HepG2 (cell line): ENCODE measurements around the gene THSD4. TPM values are rescaled to one million over a fixed set of nuclear protein-coding genes. Genes with fewer than 3 reads are reported as not detected.
"Not testable (repeated sequence)": the region's sequence is repeated elsewhere in the genome, so short reads cannot be mapped to it uniquely, and the experiment has no call there.

ENCODE experiments used
- ATAC-seq: fragments of 200-7000 bp; cut with Tn5 transposase; 3 replicates; pipeline ENCODE4 v1.9.1; 2020; ENCODE audit warnings: mild to moderate bottlenecking, moderate library complexity
- BruUV-seq: library from RNA; stranded (reverse); fragments of 400-500 nt; replicated peaks from 2 replicates; lab custom pipeline; 2021; lab: Mats Ljungman, UMichigan
- CTCF ChIA-PET: fragments of 300-600 bp; formaldehyde crosslinking; extraction: SDS; loops from one replicate; lab custom pipeline; 2021; ENCODE audit warnings: low total read pairs, inconsistent platforms, low intra/inter-chr PET ratio; lab: Yijun Ruan, JAX
- POLR2A ChIA-PET: fragments of 350-600 bp; sonication (Branson Sonifier 250); formaldehyde crosslinking; loops from one replicate; lab custom pipeline; 2020; ENCODE audit warnings: antibody characterized with exemption, inconsistent platforms; lab: Yijun Ruan, JAX
- DNase-seq: peaks from one replicate; pipeline ENCODE4 v3.0.0-alpha.2; 2015; ENCODE audit warnings: low spot score
- FAIRE-seq: peaks from 3 replicates; lab custom pipeline; 2011; peaks lifted over from hg19 to GRCh38; lab: Jason Lieb, UNC
- H2AFZ ChIP-seq: one replicate; pipeline ENCODE4 v1.6.1; 2011; ENCODE audit warnings: low read length, inconsistent platforms
- H3K27ac ChIP-seq: fragments of 300-600 bp; 3 replicates; pipeline ENCODE4 v1.8.0; 2011; ENCODE audit warnings: mixed run types, mild to moderate bottlenecking, mixed read lengths, low read length, inconsistent platforms; ENCODE audit not compliant: insufficient read depth; ENCODE audit errors: extremely low read length
- H3K27me3 ChIP-seq, 2 experiments: fragments of 200-600 bp in 1 of 2; 2 replicates in 1 of 2; 3 replicates in 1 of 2; pipeline versions ENCODE4 v1.6.0 to v1.8.0; 2011; ENCODE audit warnings: low read length in 2 of 2, mild to moderate bottlenecking in 2 of 2, moderate library complexity in 2 of 2, inconsistent platforms in 1 of 2; ENCODE audit not compliant: insufficient read depth in 2 of 2, control insufficient read depth in 1 of 2
- H3K36me3 ChIP-seq, 2 experiments: fragments of 200-600 bp in 1 of 2; replicated peaks in 1 of 2; 2 replicates in 1 of 2; 3 replicates in 1 of 2; pipeline versions ENCODE4 v1.5.1 to v1.8.0; 2011; ENCODE audit warnings: low read length in 2 of 2, inconsistent platforms in 1 of 2; ENCODE audit not compliant: insufficient read depth in 2 of 2, control insufficient read depth in 1 of 2
- H3K4me1 ChIP-seq: 2 replicates; pipeline ENCODE4 v1.5.1; 2012; ENCODE audit warnings: low read length, inconsistent platforms; ENCODE audit not compliant: insufficient read depth
- H3K4me2 ChIP-seq: 2 replicates; pipeline ENCODE4 v1.6.0; 2011; ENCODE audit warnings: low read depth, low read length, inconsistent platforms
- H3K4me3 ChIP-seq, 3 experiments: fragments of 200-600 bp in 1 of 3; sonication (generic), shearing (Covaris generic) in 1 of 3; replicated peaks in 1 of 3; 2 replicates each; pipeline ENCODE4 v1.5.1; 2011 to 2016; ENCODE audit warnings: low read length in 3 of 3, inconsistent platforms in 2 of 3, low read depth in 2 of 3, mild to moderate bottlenecking in 2 of 3, control low read depth in 1 of 3, mixed read lengths in 1 of 3; ENCODE audit not compliant: insufficient read depth in 1 of 3
- H3K79me2 ChIP-seq: one replicate; pipeline ENCODE4 v1.6.1; 2011; ENCODE audit warnings: low read length, inconsistent platforms; ENCODE audit not compliant: insufficient read depth
- H3K9ac ChIP-seq: 2 replicates; pipeline ENCODE4 v1.6.0; 2011; ENCODE audit warnings: mild to moderate bottlenecking, low read depth, low read length, inconsistent platforms; ENCODE audit not compliant: insufficient read depth
- H3K9me3 ChIP-seq: 2 replicates; pipeline ENCODE4 v1.5.1; 2012; ENCODE audit warnings: mild to moderate bottlenecking, low read length
- H4K20me1 ChIP-seq: 2 replicates; pipeline ENCODE4 v1.6.0; 2011; ENCODE audit warnings: inconsistent platforms, mild to moderate bottlenecking, low read length, moderate library complexity; ENCODE audit not compliant: insufficient read depth
- BHLHE40 ChIP-seq: IDR thresholded peaks from 2 replicates; pipeline ENCODE4 v1.6.1; 2011; ENCODE audit warnings: low read length, improper control_type of control experiment
- ETV6 ChIP-seq: sonication (generic); formaldehyde crosslinking; conservative IDR thresholded peaks from 2 replicates; pipeline ENCODE4 v1.4.0; 2020; ENCODE audit warnings: missing genetic modification reagents
- HHEX ChIP-seq: IDR thresholded peaks from 2 replicates; pipeline ENCODE4 v1.6.1; 2016; ENCODE audit warnings: control low read depth
- KMT2B ChIP-seq: IDR thresholded peaks from 2 replicates; pipeline ENCODE4 v1.6.1; 2016; ENCODE audit warnings: missing genetic modification reagents, missing compliant biosample characterization
- POGZ ChIP-seq: sonication (generic); formaldehyde crosslinking; IDR thresholded peaks from 2 replicates; pipeline ENCODE4 v1.4.0; 2020; ENCODE audit warnings: mild to moderate bottlenecking, missing genetic modification reagents
- PRPF4 ChIP-seq: fragments of 200-400 bp; formaldehyde crosslinking; IDR thresholded peaks from 2 replicates; pipeline ENCODE4 v1.6.1; 2016; ENCODE audit warnings: low read length, low read depth; ENCODE audit not compliant: poor library complexity, severe bottlenecking
- RARG ChIP-seq: sonication (generic); formaldehyde crosslinking; IDR thresholded peaks from 2 replicates; pipeline ENCODE4 v1.4.0; 2020; ENCODE audit warnings: low read depth, mild to moderate bottlenecking, missing genetic modification reagents
- ZBTB42 ChIP-seq: sonication (generic); formaldehyde crosslinking; IDR thresholded peaks from 2 replicates; pipeline ENCODE4 v1.5.0; 2020; ENCODE audit warnings: mild to moderate bottlenecking, missing genetic modification reagents
- ZNF224 ChIP-seq: sonication (generic); formaldehyde crosslinking; IDR thresholded peaks from 2 replicates; pipeline ENCODE4 v1.5.0; 2020; ENCODE audit warnings: mild to moderate bottlenecking, missing genetic modification reagents
- ZNF337 ChIP-seq: sonication (generic); formaldehyde crosslinking; IDR thresholded peaks from 2 replicates; pipeline ENCODE4 v1.5.1; 2020; ENCODE audit warnings: missing genetic modification reagents, low read depth, mild to moderate bottlenecking, borderline replicate concordance
- ZNF556 ChIP-seq: sonication (generic); formaldehyde crosslinking; IDR thresholded peaks from 2 replicates; pipeline ENCODE4 v1.4.0; 2020; ENCODE audit warnings: mild to moderate bottlenecking, missing genetic modification reagents, borderline replicate concordance
- WGBS: methylation state at CpG from one replicate; pipeline ENCODE4 v1.1.6; 2017; ENCODE audit warnings: low lambda C conversion rate; 5-methylcytosine and 5-hydroxymethylcytosine counted together
- in situ Hi-C: cut with HindIII; loops from 2 replicates; pipeline ENCODE4 v1.10.0; 2017; ENCODE audit warnings: low pct_unique_long_range_greater_than_20kb; ENCODE audit not compliant: extremely low pct_ligation_motif_present
- intact Hi-C: fragments of 100-400 bp; cut with micrococcal nuclease; formaldehyde crosslinking; loops from one replicate; pipeline ENCODE4 v1.10.0; 2022; ENCODE audit not compliant: unreplicated experiment
- polyA plus RNA-seq, 8 experiments: library from polyadenylated mRNA; depleted of rRNA in 3 of 8; stranded (reverse) in 7 of 8; unstranded in 1 of 8; fragments of >200 nt; fragmentation: Illumina TruSeq in 4 of 8; extraction: Trizol in 4 of 8; gene quantifications; 2 replicates each; pipeline versions ENCODE4 v1.2.1 to v1.2.3, GENCODE V29; 2011 to 2016; ENCODE audit warnings: low read depth in 4 of 8, missing spikeins in 1 of 8, mixed read lengths in 1 of 8; ENCODE audit not compliant: insufficient read depth in 1 of 8
- total RNA-seq, 5 experiments: library from RNA; depleted of rRNA; stranded (reverse); fragments of >200 nt; fragmentation: Illumina TruSeq; extraction: Trizol; gene quantifications; 2 replicates each; pipeline ENCODE4 v1.2.3, GENCODE V29; 2016; ENCODE audit warnings: low read depth in 1 of 5
- TF ChIP-seq, protein P1 (sequence below): sonication (generic); formaldehyde crosslinking; IDR thresholded peaks from 2 replicates; pipeline ENCODE4 v1.5.0; 2020; ENCODE audit warnings: mild to moderate bottlenecking, missing genetic modification reagents, moderate library complexity
- TF ChIP-seq, protein P2 (sequence below), 2 experiments: sonication (generic) in 1 of 2; formaldehyde crosslinking in 1 of 2; IDR thresholded peaks; 2 replicates each; pipeline versions ENCODE4 v1.4.0 to v1.6.1; 2016 to 2020; ENCODE audit warnings: borderline replicate concordance in 1 of 2, low read depth in 1 of 2, mild to moderate bottlenecking in 1 of 2, missing genetic modification reagents in 1 of 2

THSD4 gene
- total and polyA plus RNA-seq, 2 of the 13 experiments (the other 11 are each of a cell fraction or from before 2014, with no cell fraction given), result 0.07 to 0.21 TPM

DNA sequence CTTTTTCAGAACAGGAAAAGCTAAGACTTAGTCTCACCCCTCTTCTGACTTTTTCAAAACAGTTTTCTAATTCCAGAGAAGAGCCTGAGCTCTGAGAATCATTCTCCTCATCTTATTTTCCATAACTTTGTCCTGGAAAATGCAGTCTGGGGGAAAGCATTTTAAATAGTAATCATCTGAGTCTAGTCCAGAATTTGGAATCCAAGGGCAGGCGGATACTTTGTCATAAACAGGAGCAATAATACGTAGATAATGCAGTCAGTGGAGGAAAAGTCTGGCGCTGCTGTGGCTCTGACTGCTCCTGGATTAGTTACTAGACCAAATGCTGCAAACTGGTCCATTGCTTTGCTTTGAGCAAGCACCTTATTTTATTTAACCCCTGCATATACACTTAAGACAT lies 285.0 kb downstream of the THSD4 start:
- Histone ChIP-seq H3K4me3 (no peak overlapping the region), H3K36me3 (no peaks in the 10 kb centered on the region), H3K4me1 (no peaks in the 10 kb centered on the region), H3K9me3 (no peaks in the 10 kb centered on the region), H3K79me2 (no peaks in the 10 kb centered on the region), H3K9ac (no peak overlapping the region), H3K27ac (no peak overlapping the region), H4K20me1 (no peaks in the 10 kb centered on the region)
- ChIA-PET POLR2A (no interaction called here), CTCF (no interaction called here)
- DNase-seq (no peak), ATAC-seq (no peak), FAIRE-seq (no peak)
- WGBS, result 3% methylated on average over 3 of the region's 3 CpGs
- in situ Hi-C loops (no loop called here), intact Hi-C loops (no loop called here)
- BruUV-seq, result no TSS peak
- TF ChIP-seq BHLHE40 (no peak), ZNF337 (CRISPR knock-in tag) (no peak), ETV6 (CRISPR knock-in tag) (no peak), HHEX (CRISPR knock-in tag) (no peak), RARG (CRISPR knock-in tag) (no peak), ZNF556 (CRISPR knock-in tag) (no peak), PRPF4 (no peak), ZNF224 (no peak), POGZ (CRISPR knock-in tag) (no peak), KMT2B (CRISPR knock-in tag) (no peak), ZBTB42 (CRISPR knock-in tag) (no peak)
- TF ChIP-seq, protein P1, sequence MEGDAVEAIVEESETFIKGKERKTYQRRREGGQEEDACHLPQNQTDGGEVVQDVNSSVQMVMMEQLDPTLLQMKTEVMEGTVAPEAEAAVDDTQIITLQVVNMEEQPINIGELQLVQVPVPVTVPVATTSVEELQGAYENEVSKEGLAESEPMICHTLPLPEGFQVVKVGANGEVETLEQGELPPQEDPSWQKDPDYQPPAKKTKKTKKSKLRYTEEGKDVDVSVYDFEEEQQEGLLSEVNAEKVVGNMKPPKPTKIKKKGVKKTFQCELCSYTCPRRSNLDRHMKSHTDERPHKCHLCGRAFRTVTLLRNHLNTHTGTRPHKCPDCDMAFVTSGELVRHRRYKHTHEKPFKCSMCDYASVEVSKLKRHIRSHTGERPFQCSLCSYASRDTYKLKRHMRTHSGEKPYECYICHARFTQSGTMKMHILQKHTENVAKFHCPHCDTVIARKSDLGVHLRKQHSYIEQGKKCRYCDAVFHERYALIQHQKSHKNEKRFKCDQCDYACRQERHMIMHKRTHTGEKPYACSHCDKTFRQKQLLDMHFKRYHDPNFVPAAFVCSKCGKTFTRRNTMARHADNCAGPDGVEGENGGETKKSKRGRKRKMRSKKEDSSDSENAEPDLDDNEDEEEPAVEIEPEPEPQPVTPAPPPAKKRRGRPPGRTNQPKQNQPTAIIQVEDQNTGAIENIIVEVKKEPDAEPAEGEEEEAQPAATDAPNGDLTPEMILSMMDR, result no peak
- TF ChIP-seq, protein P2, sequence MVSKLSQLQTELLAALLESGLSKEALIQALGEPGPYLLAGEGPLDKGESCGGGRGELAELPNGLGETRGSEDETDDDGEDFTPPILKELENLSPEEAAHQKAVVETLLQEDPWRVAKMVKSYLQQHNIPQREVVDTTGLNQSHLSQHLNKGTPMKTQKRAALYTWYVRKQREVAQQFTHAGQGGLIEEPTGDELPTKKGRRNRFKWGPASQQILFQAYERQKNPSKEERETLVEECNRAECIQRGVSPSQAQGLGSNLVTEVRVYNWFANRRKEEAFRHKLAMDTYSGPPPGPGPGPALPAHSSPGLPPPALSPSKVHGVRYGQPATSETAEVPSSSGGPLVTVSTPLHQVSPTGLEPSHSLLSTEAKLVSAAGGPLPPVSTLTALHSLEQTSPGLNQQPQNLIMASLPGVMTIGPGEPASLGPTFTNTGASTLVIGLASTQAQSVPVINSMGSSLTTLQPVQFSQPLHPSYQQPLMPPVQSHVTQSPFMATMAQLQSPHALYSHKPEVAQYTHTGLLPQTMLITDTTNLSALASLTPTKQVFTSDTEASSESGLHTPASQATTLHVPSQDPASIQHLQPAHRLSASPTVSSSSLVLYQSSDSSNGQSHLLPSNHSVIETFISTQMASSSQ (IDR thresholded peaks at IDR 0.05; ENCODE audit: low read depth), result no peak
- TF ChIP-seq, protein P2 (CRISPR knock-in tag; IDR thresholded peaks at IDR 0.05; ENCODE audit: borderline replicate concordance), result no peak
- TF ChIP-seq, all 625 proteins: peak for 0
- Histone ChIP-seq H2AFZ (no peak overlapping the region), H3K4me2 (no peak overlapping the region), H3K27me3 (no peaks in the 10 kb centered on the region; a peak in 2 of 5 replicates)

DNA sequence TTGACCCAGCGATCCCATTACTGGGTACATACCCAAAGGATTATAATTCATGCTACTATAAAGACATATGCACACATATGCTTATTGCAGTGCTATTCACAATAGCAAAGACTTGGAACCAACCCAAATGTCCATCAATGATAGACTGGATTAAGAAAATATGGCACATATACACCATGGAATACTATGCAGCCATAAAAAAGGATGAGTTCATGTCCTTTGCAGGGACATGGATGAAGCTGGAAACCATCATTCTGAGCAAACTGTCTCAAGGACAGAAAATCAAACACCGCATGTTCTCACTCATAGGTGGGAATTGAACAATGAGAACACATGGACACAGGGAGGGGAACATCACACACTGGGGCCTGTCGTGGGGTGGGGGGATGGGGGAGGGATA lies 286.5 kb downstream of the THSD4 start:
- intact Hi-C loops, CTCF ChIA-PET: not testable (repeated sequence)

More for the DNA sequence above, 286.5 kb downstream of the THSD4 start:
- in situ Hi-C loops, H3K4me2 ChIP-seq, H3K4me3 ChIP-seq, H3K9me3 ChIP-seq, H2AFZ ChIP-seq, H4K20me1 ChIP-seq, H3K79me2 ChIP-seq, H3K4me1 ChIP-seq, BruUV-seq, FAIRE-seq, H3K27me3 ChIP-seq, H3K27ac ChIP-seq, H3K36me3 ChIP-seq, H3K9ac ChIP-seq, DNase-seq, POLR2A ChIA-PET, ATAC-seq: not testable (repeated sequence)
- WGBS, result 23% methylated on average over 3 of the region's 3 CpGs
